Measurements from ENCODE around the gene FAM210A.
"Not testable (repeated sequence)": the region's sequence is repeated elsewhere in the genome, so short reads cannot be mapped to it uniquely, and the experiment has no call there.

Gene FAM210A

GRCh38 chr18:13695337-13695736, 31.0 kb downstream of the FAM210A start:
- not testable (repeated sequence) for H3K27me3 ChIP-seq (ENCODE audit: control insufficient read depth, insufficient read depth, low read length); H3K9me3 ChIP-seq (ENCODE audit: control insufficient read depth, low read length); H3K4me1 ChIP-seq (ENCODE audit: control insufficient read depth, insufficient read depth, low read length); H3K36me3 ChIP-seq (ENCODE audit: control insufficient read depth, insufficient read depth, low read length); H3K9ac ChIP-seq (ENCODE audit: low read length); H3K4me3 ChIP-seq (ENCODE audit: low read length)

GRCh38 chr18:13690060-13690459, 36.3 kb downstream of the FAM210A start:
- not testable (repeated sequence) for H3K9me3 ChIP-seq (ENCODE audit: control insufficient read depth, low read length); H3K4me3 ChIP-seq (ENCODE audit: low read length); H3K27me3 ChIP-seq (ENCODE audit: control insufficient read depth, insufficient read depth, low read length); H3K4me1 ChIP-seq (ENCODE audit: control insufficient read depth, insufficient read depth, low read length); H3K9ac ChIP-seq (ENCODE audit: low read length); H3K36me3 ChIP-seq (ENCODE audit: control insufficient read depth, insufficient read depth, low read length)

- H3K36me3 ChIP-seq (ENCODE audit: control insufficient read depth, insufficient read depth, low read length), result no peaks in the 10 kb centered on the region
- no peak overlapping the region for H3K9ac ChIP-seq (ENCODE audit: low read length)
- no peaks in the 10 kb centered on the region for H3K4me1 ChIP-seq (ENCODE audit: control insufficient read depth, insufficient read depth, low read length)
- H3K9me3 ChIP-seq (ENCODE audit: control insufficient read depth, low read length), result no peaks in the 10 kb centered on the region
- H3K4me3 ChIP-seq (ENCODE audit: low read length), result no peak overlapping the region
- H3K27me3 ChIP-seq (ENCODE audit: control insufficient read depth, insufficient read depth, low read length), result no peaks in the 10 kb centered on the region
These were observed 37.9 kb downstream of the FAM210A start for GRCh38 chr18:13688191-13689136.

- H3K4me3 ChIP-seq (ENCODE audit: low read length), result no peak overlapping the region
- H3K9me3 ChIP-seq (ENCODE audit: control insufficient read depth, low read length), result no peaks in the 10 kb centered on the region
- no peak overlapping the region for H3K9ac ChIP-seq (ENCODE audit: low read length)
- H3K36me3 ChIP-seq (ENCODE audit: control insufficient read depth, insufficient read depth, low read length), result no peaks in the 10 kb centered on the region
- H3K27me3 ChIP-seq (ENCODE audit: control insufficient read depth, insufficient read depth, low read length), result no peaks in the 10 kb centered on the region
- no peaks in the 10 kb centered on the region for H3K4me1 ChIP-seq (ENCODE audit: control insufficient read depth, insufficient read depth, low read length)
These were observed 41.8 kb downstream of the FAM210A start for GRCh38 chr18:13684546-13684945.

GRCh38 chr18:13681701-13682100, 44.7 kb downstream of the FAM210A start:
- Histone ChIP-seq H3K27me3 (ENCODE audit: control insufficient read depth, insufficient read depth, low read length) (no peaks in the 10 kb centered on the region), H3K36me3 (ENCODE audit: control insufficient read depth, insufficient read depth, low read length) (no peaks in the 10 kb centered on the region), H3K9ac (ENCODE audit: low read length) (no peak overlapping the region), H3K4me3 (ENCODE audit: low read length) (no peak overlapping the region), H3K4me1 (ENCODE audit: control insufficient read depth, insufficient read depth, low read length) (no peaks in the 10 kb centered on the region), H3K9me3 (ENCODE audit: control insufficient read depth, low read length) (no peaks in the 10 kb centered on the region)

GRCh38 chr18:13680612-13681011, 45.7 kb downstream of the FAM210A start:
- H3K4me1 ChIP-seq (ENCODE audit: control insufficient read depth, insufficient read depth, low read length), result no peaks in the 10 kb centered on the region

GRCh38 chr18:13677350-13677749, 49.0 kb downstream of the FAM210A start:
- H3K36me3 ChIP-seq (ENCODE audit: control insufficient read depth, insufficient read depth, low read length); H3K4me1 ChIP-seq (ENCODE audit: control insufficient read depth, insufficient read depth, low read length); H3K9me3 ChIP-seq (ENCODE audit: control insufficient read depth, low read length); H3K27me3 ChIP-seq (ENCODE audit: control insufficient read depth, insufficient read depth, low read length); H3K4me3 ChIP-seq (ENCODE audit: low read length); H3K9ac ChIP-seq (ENCODE audit: low read length): not testable (repeated sequence)

More at GRCh38 chr18:13680612-13681011, 45.7 kb downstream of the FAM210A start:
- H3K27me3 ChIP-seq (ENCODE audit: control insufficient read depth, insufficient read depth, low read length), result no peaks in the 10 kb centered on the region
- no peaks in the 10 kb centered on the region for H3K9me3 ChIP-seq (ENCODE audit: control insufficient read depth, low read length)
- H3K36me3 ChIP-seq (ENCODE audit: control insufficient read depth, insufficient read depth, low read length), result no peaks in the 10 kb centered on the region
- no peak overlapping the region for H3K4me3 ChIP-seq (ENCODE audit: low read length)
- no peak overlapping the region for H3K9ac ChIP-seq (ENCODE audit: low read length)

GRCh38 chr18:13676471-13676870, 49.9 kb downstream of the FAM210A start:
- Histone ChIP-seq H3K4me3 (ENCODE audit: low read length) (no peak overlapping the region), H3K9ac (ENCODE audit: low read length) (no peak overlapping the region), H3K9me3 (ENCODE audit: control insufficient read depth, low read length) (no peaks in the 10 kb centered on the region), H3K27me3 (ENCODE audit: control insufficient read depth, insufficient read depth, low read length) (no peaks in the 10 kb centered on the region), H3K36me3 (ENCODE audit: control insufficient read depth, insufficient read depth, low read length) (no peaks in the 10 kb centered on the region), H3K4me1 (ENCODE audit: control insufficient read depth, insufficient read depth, low read length) (no peaks in the 10 kb centered on the region)

GRCh38 chr18:13672657-13673056, 53.7 kb downstream of the FAM210A start:
- no peak overlapping the region for H3K4me3 ChIP-seq (ENCODE audit: low read length)
- no peaks in the 10 kb centered on the region for H3K36me3 ChIP-seq (ENCODE audit: control insufficient read depth, insufficient read depth, low read length)
- H3K27me3 ChIP-seq (ENCODE audit: control insufficient read depth, insufficient read depth, low read length), result no peaks in the 10 kb centered on the region
- no peaks in the 10 kb centered on the region for H3K9me3 ChIP-seq (ENCODE audit: control insufficient read depth, low read length)
- no peak overlapping the region for H3K9ac ChIP-seq (ENCODE audit: low read length)
- H3K4me1 ChIP-seq (ENCODE audit: control insufficient read depth, insufficient read depth, low read length), result no peaks in the 10 kb centered on the region

GRCh38 chr18:13661779-13662256, 64.5 kb downstream of the FAM210A start:
- no peak overlapping the region for H3K9ac ChIP-seq (ENCODE audit: low read length)
- H3K9me3 ChIP-seq (ENCODE audit: control insufficient read depth, low read length), result no peaks in the 10 kb centered on the region
- H3K4me3 ChIP-seq (ENCODE audit: low read length), result no peak overlapping the region
- no peaks in the 10 kb centered on the region for H3K27me3 ChIP-seq (ENCODE audit: control insufficient read depth, insufficient read depth, low read length)
- no peaks in the 10 kb centered on the region for H3K4me1 ChIP-seq (ENCODE audit: control insufficient read depth, insufficient read depth, low read length)
- no peaks in the 10 kb centered on the region for H3K36me3 ChIP-seq (ENCODE audit: control insufficient read depth, insufficient read depth, low read length)

- H3K27me3 ChIP-seq (ENCODE audit: control insufficient read depth, insufficient read depth, low read length), result no peaks in the 10 kb centered on the region
- H3K9ac ChIP-seq (ENCODE audit: low read length), result no peak overlapping the region
- no peaks in the 10 kb centered on the region for H3K9me3 ChIP-seq (ENCODE audit: control insufficient read depth, low read length)
- no peaks in the 10 kb centered on the region for H3K36me3 ChIP-seq (ENCODE audit: control insufficient read depth, insufficient read depth, low read length)
- H3K4me1 ChIP-seq (ENCODE audit: control insufficient read depth, insufficient read depth, low read length), result no peaks in the 10 kb centered on the region
- no peak overlapping the region for H3K4me3 ChIP-seq (ENCODE audit: low read length)
These were observed 65.1 kb downstream of the FAM210A start for GRCh38 chr18:13661051-13661778.

GRCh38 chr18:13660510-13660909, 65.8 kb downstream of the FAM210A start:
- H3K4me3 ChIP-seq (ENCODE audit: low read length), result no peak overlapping the region
- H3K36me3 ChIP-seq (ENCODE audit: control insufficient read depth, insufficient read depth, low read length), result no peaks in the 10 kb centered on the region
- no peaks in the 10 kb centered on the region for H3K27me3 ChIP-seq (ENCODE audit: control insufficient read depth, insufficient read depth, low read length)
- H3K9me3 ChIP-seq (ENCODE audit: control insufficient read depth, low read length), result no peaks in the 10 kb centered on the region
- no peaks in the 10 kb centered on the region for H3K4me1 ChIP-seq (ENCODE audit: control insufficient read depth, insufficient read depth, low read length)
- H3K9ac ChIP-seq (ENCODE audit: low read length), result no peak overlapping the region

Data from mucosa of stomach (tissue), 1 donor.